ENCODE data around the gene DYNC1LI2. TPM values are rescaled to one million over a fixed set of nuclear protein-coding genes. Genes with fewer than 3 reads are reported as not detected.

Gene DYNC1LI2
- total RNA-seq, 2 donors from 2014 or later: 76.9 to 89.6 TPM

DNA sequence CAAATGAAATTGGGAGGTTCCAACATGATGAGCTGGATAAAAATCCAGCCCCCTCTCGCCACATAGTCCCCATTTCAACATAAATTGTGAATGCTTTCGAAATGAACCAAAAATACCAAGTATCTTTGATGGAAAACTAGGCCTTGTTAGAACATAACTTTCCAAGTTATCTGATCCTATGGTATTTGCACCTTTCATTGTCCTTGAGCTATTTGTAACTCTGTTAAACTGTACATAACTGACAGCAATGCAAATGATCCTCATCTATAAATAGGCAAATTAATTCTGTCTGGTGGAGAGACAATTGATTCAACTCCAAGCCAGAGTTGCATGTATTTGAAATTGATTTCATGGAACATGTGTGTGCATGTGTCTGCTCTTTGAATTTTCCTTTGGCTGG, 73.1 kb downstream of the DYNC1LI2 start:
- Histone ChIP-seq H3K27me3 (no peaks in the 10 kb centered on the region), H3K27ac (no peak overlapping the region), H3K4me3 (no peak overlapping the region), H3K36me3 (no peaks in the 10 kb centered on the region), H3K4me1 (no peaks in the 10 kb centered on the region), H3K9me3 (no peaks in the 10 kb centered on the region)
- TF ChIP-seq, protein P1, sequence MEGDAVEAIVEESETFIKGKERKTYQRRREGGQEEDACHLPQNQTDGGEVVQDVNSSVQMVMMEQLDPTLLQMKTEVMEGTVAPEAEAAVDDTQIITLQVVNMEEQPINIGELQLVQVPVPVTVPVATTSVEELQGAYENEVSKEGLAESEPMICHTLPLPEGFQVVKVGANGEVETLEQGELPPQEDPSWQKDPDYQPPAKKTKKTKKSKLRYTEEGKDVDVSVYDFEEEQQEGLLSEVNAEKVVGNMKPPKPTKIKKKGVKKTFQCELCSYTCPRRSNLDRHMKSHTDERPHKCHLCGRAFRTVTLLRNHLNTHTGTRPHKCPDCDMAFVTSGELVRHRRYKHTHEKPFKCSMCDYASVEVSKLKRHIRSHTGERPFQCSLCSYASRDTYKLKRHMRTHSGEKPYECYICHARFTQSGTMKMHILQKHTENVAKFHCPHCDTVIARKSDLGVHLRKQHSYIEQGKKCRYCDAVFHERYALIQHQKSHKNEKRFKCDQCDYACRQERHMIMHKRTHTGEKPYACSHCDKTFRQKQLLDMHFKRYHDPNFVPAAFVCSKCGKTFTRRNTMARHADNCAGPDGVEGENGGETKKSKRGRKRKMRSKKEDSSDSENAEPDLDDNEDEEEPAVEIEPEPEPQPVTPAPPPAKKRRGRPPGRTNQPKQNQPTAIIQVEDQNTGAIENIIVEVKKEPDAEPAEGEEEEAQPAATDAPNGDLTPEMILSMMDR (IDR thresholded peaks at IDR 0.05): no peak
- DNase-seq (ENCODE audit: low spot score): no peak

DNA sequence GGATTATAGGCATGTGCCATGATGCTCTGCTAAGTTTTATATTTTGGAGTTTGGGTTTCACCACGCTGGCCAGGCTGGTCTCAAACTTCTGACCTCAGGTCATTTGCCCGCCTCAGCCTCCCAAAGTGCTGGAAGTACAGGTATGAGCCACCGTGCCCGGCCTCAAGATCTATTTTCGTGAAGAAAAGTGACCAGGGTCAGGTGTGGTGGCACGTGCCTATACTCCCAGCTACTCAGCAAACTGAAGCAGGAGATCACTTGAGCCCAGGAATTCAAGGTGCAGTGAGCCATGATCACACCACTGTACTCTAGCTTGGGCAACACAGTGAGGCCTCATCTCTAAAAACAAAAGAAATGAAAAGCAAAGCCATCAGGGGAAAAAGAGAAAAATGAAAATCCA, 73.6 kb downstream of the DYNC1LI2 start:
- H3K4me3 ChIP-seq: no peak overlapping the region
- TF ChIP-seq, protein P1 (IDR thresholded peaks at IDR 0.05): no peak
- H3K36me3 ChIP-seq: no peaks in the 10 kb centered on the region
- H3K4me1 ChIP-seq: no peaks in the 10 kb centered on the region
- DNase-seq (ENCODE audit: low spot score): no peak
- no peaks in the 10 kb centered on the region for H3K27me3 ChIP-seq
- H3K9me3 ChIP-seq: no peaks in the 10 kb centered on the region
- no peak overlapping the region for H3K27ac ChIP-seq

GRCh38 chr16:66677179-66677578, 74.2 kb downstream of the DYNC1LI2 start:
- TF ChIP-seq, protein P1 (IDR thresholded peaks at IDR 0.05): no peak
- H3K4me3 ChIP-seq: no peak overlapping the region
- H3K27me3 ChIP-seq: no peaks in the 10 kb centered on the region
- H3K4me1 ChIP-seq: no peaks in the 10 kb centered on the region
- DNase-seq (ENCODE audit: low spot score): no peak
- no peaks in the 10 kb centered on the region for H3K36me3 ChIP-seq
- no peaks in the 10 kb centered on the region for H3K9me3 ChIP-seq
- H3K27ac ChIP-seq: no peak overlapping the region

DNA sequence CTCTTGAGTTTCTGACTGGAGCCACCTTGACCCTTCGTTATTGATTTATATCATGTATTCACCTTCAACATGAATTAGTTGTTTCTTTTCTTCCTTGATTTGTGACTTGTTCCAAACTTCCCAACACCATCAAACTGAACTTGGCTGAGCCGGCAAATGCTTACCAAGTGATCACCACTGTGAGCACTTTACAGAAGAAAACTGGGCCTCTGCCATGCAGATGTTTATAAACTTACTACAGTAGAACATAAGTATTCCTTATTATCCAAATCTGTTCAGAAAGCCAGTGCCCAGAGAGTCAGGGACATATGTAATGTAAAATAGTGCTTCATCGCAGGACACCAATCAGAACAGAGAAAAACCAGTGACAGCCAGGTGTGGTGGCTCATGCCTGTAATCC, 74.8 kb downstream of the DYNC1LI2 start:
- Histone ChIP-seq H3K36me3 (no peaks in the 10 kb centered on the region), H3K9me3 (no peaks in the 10 kb centered on the region)
- TF ChIP-seq, protein P1 (IDR thresholded peaks at IDR 0.05): no peak

DNA sequence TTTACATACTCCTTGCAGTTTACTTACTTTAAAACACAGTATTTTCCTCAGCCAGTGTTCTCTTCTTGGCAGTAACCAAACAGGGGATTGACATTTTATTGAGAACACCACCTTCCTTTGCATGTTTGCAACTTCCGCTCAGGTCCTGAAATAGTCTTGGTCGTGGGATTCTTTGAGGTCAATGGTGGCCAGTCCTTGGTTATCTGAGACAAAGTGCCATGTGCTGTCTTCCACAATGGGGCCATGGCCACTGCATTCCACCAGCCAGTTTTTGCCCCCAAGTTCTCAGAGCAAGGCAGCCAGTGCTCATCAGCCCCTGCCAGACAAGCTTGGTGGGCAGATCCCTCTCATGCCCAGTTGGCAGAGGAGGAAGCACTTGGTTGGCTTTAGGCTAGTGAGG, 77.7 kb downstream of the DYNC1LI2 start:
- Histone ChIP-seq H3K27ac (no peak overlapping the region), H3K27me3 (no peaks in the 10 kb centered on the region), H3K4me3 (no peak overlapping the region), H3K4me1 (no peaks in the 10 kb centered on the region), H3K36me3 (no peaks in the 10 kb centered on the region), H3K9me3 (no peaks in the 10 kb centered on the region)
- TF ChIP-seq, protein P1 (IDR thresholded peaks at IDR 0.05): no peak
- DNase-seq (ENCODE audit: low spot score): no peak

More for the DNA sequence above, 74.8 kb downstream of the DYNC1LI2 start:
- no peaks in the 10 kb centered on the region for H3K27me3 ChIP-seq
- no peaks in the 10 kb centered on the region for H3K4me1 ChIP-seq
- H3K4me3 ChIP-seq: no peak overlapping the region
- no peak for DNase-seq (ENCODE audit: low spot score)
- H3K27ac ChIP-seq: no peak overlapping the region

Other genes starting within 250 kb of the DYNC1LI2 start
- gene TK2, start 201.5 kb downstream of the DYNC1LI2 start, total RNA-seq: 10 to 100 TPM; 20.7 to 24.5 TPM
- 10 to 100 TPM; 11.5 to 22.5 TPM for gene CKLF, start 199.0 kb downstream of the DYNC1LI2 start, total RNA-seq
- 1 to 10 TPM in 1 of 2 donors, not detected in 1; 1.6 TPM for gene CMTM1, start 185.2 kb downstream of the DYNC1LI2 start, total RNA-seq
- gene CMTM2, start 172.1 kb downstream of the DYNC1LI2 start, total RNA-seq: not detected
- gene CMTM3, start 146.9 kb downstream of the DYNC1LI2 start, total RNA-seq: 10 to 100 TPM; 15.6 to 26.2 TPM
- gene CMTM4, start 54.9 kb downstream of the DYNC1LI2 start, total RNA-seq: 10 to 100 TPM in 1 of 2 donors, 1 to 10 TPM in 1; 7.5 to 15.2 TPM
- gene TERB1, start 50.0 kb upstream of the DYNC1LI2 start, total RNA-seq: not detected
- 10 to 100 TPM; 25.6 to 27.3 TPM for gene NAE1, start 79.4 kb upstream of the DYNC1LI2 start, total RNA-seq
- not detected for gene CA7, start 92.8 kb upstream of the DYNC1LI2 start, total RNA-seq
- gene PDP2, start 128.9 kb upstream of the DYNC1LI2 start, total RNA-seq: 1 to 10 TPM; 1.7 to 3.4 TPM
- gene CDH16, start 167.3 kb upstream of the DYNC1LI2 start, total RNA-seq: 1 to 10 TPM in 1 of 2 donors, under 1 TPM in 1; 0.79 to 1.4 TPM
- gene RRAD, start 173.9 kb upstream of the DYNC1LI2 start, total RNA-seq: 100 to 1,000 TPM; 173 to 266 TPM
- 100 to 1,000 TPM in 1 of 2 donors, 10 to 100 TPM in 1; 75.3 to 118 TPM for gene CIAO2B, start 182.8 kb upstream of the DYNC1LI2 start, total RNA-seq
- 10 to 100 TPM; 33.1 to 51.4 TPM for gene CES2, start 183.9 kb upstream of the DYNC1LI2 start, total RNA-seq
- under 1 TPM; 0.16 to 0.89 TPM for gene CES3, start 209.7 kb upstream of the DYNC1LI2 start, total RNA-seq
- gene CES4A, start 237.0 kb upstream of the DYNC1LI2 start, total RNA-seq: 10 to 100 TPM in 1 of 2 donors, 1 to 10 TPM in 1; 7.8 to 20.6 TPM

All from right atrium auricular region (tissue), 2 donors.